Measurements from ENCODE around the gene MAPK8IP1.

The MAPK8IP1 gene

DNA sequence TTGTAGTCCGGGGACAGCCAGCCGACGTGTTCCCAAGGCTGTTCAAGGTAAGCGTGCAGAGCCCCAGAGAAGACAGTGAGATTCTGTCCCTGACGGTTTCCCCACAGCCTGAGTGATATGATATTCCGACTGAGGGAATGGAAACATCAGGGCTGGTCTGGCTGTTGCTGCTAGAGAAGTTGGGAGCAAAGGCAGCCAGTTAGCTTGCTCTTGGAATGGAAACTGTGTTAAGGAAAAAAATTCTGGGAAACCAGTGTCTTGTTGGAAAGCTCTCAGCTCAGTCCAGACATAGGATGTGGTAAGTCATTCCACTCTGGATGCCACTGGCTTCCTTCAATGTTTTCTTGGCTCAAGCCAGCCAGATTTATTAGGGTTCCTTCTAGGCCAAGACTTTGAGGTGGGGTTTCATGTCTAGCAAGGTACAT is 29.4 kb upstream of the MAPK8IP1 start:
- Histone ChIP-seq H3K9ac (ENCODE audit: insufficient read length) (no peak overlapping the region), H3K36me3 (ENCODE audit: insufficient read depth, low read length) (peaks cover 20% of the 10 kb centered on the region), H3K9me3 (ENCODE audit: low read depth, low read length) (no peaks in the 10 kb centered on the region), H3K27ac (no peak overlapping the region), H3K4me3 (no peak overlapping the region)
- DNase-seq (ENCODE audit: low read depth, low spot score): no peak
- TF ChIP-seq FOXP2 (optimal IDR thresholded peaks at IDR 0.05; ENCODE audit: control extremely low read depth, extremely low read length, insufficient read depth): no peak
- no peak for TF ChIP-seq POLR2AphosphoS5 (IDR thresholded peaks at IDR 0.05; ENCODE audit: borderline replicate concordance, low read depth, low read length)

DNA sequence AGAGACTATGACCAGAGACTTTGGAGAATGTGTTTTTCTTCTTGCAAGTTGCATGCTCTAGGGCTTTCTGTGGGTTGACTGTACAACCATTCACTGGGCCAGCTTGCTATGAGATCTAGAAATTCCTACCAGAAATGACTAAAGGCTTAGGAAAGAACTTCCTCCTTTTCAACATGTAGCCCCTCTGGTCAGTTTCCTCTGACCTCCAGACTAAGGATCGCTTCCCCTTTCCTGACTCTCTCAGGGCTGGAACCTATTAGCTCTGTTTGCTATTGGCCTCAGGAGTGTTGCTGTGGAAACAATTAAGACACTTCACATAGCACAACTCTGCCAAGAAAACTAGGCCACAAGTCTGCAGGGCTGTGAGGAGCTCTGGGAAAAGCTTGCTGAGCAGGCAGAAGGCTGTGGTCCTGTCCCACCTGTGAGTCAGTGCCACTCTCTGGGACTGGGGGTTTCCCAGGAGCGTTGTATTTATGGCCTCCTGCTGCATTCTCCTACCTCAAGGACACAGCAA is 27.4 kb upstream of the MAPK8IP1 start:
- Histone ChIP-seq H3K36me3 (ENCODE audit: insufficient read depth, low read length) (peaks cover 39% of the 10 kb centered on the region), H3K27ac (peak overlapping the region; percentile 51; the same call in 1 of the 2 replicates), H3K4me3 (peak overlapping the region; percentile 24; the same call in 1 of the 2 replicates)

DNA sequence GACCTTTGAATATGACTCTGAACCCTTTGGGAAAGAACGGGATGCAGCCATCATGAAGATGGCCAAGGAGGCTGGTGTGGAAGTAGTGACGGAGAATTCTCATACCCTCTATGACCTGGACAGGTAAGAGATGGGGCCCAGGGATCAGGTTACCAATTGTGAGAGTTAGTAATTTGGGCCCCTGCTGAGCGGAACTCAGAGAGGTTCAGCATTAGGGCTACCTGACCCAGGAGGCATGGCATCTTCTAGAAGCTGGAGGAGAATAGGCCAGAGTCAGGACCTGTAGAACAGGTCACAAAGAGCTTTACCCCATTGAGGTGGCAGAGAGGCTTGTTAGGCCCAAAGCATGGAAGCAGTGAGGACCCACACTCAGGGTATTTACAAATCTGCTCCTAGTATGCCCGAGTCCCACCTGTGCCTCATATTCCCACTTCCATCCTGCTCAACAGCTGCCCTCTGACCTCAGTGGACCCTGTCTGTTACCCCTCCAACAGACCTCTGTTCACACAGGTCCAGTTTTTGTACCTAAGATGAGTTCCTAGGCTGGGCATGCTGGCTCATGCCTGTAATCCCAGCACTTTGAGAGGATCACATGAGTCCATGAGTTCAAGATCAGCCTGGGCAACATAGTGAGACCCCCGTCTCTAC is 26.6 kb upstream of the MAPK8IP1 start:
- Histone ChIP-seq H3K9ac (ENCODE audit: insufficient read length) (no peak overlapping the region), H3K4me3 (no peak overlapping the region), H3K27ac (peak overlapping the region; percentile 60), H3K36me3 (ENCODE audit: insufficient read depth, low read length) (peaks cover 47% of the 10 kb centered on the region), H3K9me3 (ENCODE audit: low read depth, low read length) (no peaks in the 10 kb centered on the region)
- TF ChIP-seq FOXP2 (optimal IDR thresholded peaks at IDR 0.05; ENCODE audit: control extremely low read depth, extremely low read length, insufficient read depth): no peak
- no peak for TF ChIP-seq EZH2 (IDR thresholded peaks at IDR 0.05)
- no peak for TF ChIP-seq POLR2AphosphoS5 (IDR thresholded peaks at IDR 0.05; ENCODE audit: borderline replicate concordance, low read depth, low read length)
- no peak for DNase-seq (ENCODE audit: low read depth, low spot score)

More for the DNA sequence above, 27.4 kb upstream of the MAPK8IP1 start:
- H3K9ac ChIP-seq (ENCODE audit: insufficient read length): no peak overlapping the region
- H3K9me3 ChIP-seq (ENCODE audit: low read depth, low read length): no peaks in the 10 kb centered on the region
- TF ChIP-seq FOXP2 (optimal IDR thresholded peaks at IDR 0.05; ENCODE audit: control extremely low read depth, extremely low read length, insufficient read depth): no peak
- TF ChIP-seq POLR2AphosphoS5 (IDR thresholded peaks at IDR 0.05; ENCODE audit: borderline replicate concordance, low read depth, low read length): no peak
- TF ChIP-seq EZH2 (IDR thresholded peaks at IDR 0.05): no peak
- DNase-seq (ENCODE audit: low read depth, low spot score): no peak

DNA sequence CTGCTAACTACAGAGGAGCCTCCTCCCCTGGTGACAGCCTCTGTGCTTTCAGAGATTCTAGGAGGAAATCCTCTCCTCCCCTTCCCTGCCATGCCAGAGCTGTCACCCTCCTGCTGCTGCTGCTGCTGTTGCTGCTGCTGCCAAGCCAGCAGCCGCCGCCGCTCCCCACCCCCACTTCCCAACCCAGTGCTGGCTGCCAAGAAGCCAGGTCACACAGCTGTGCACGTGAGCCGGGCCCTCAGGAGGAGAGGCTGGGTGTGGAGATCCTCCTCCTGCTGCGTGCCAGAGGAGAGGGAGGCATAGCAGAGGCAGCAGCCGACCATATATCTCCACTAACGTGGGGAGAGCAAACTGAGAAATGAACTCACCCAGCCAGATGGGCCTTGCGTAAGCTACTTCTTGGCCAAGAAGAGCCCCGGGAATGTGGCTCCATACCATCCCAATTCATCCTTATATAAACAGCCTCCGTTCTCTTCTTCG is 25.8 kb upstream of the MAPK8IP1 start:
- Histone ChIP-seq H3K4me3 (no peak overlapping the region), H3K36me3 (ENCODE audit: insufficient read depth, low read length) (peaks cover 49% of the 10 kb centered on the region), H3K9ac (ENCODE audit: insufficient read length) (no peak overlapping the region), H3K27ac (peak overlapping the region; percentile 60), H3K9me3 (ENCODE audit: low read depth, low read length) (no peaks in the 10 kb centered on the region)
- TF ChIP-seq FOXP2 (optimal IDR thresholded peaks at IDR 0.05; ENCODE audit: control extremely low read depth, extremely low read length, insufficient read depth) (peak; percentile 57), POLR2AphosphoS5 (IDR thresholded peaks at IDR 0.05; ENCODE audit: borderline replicate concordance, low read depth, low read length) (no peak), EZH2 (IDR thresholded peaks at IDR 0.05) (no peak)
- DNase-seq (ENCODE audit: low read depth, low spot score): no peak

DNA sequence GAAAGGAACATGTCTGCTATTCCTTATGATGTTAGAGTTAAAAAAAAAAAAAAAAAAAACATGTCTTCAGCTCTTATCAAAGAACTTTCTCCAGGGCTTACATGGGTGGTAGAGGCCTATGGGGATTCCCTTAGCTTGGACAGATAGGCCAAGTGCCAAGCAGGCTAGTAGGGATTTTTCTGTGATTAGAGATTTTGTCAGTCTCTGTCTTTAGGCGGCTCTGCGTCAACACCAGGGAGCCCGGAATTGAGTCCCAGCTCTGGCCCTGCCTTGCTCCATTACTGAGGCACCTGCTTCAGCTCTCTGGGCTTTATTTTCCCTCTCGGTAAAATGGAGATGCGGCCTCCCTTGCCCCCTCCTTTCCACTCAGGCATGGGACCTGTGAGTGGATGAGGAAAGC is 25.1 kb upstream of the MAPK8IP1 start:
- no peak for DNase-seq (ENCODE audit: low read depth, low spot score)
- H3K27ac ChIP-seq: peak overlapping the region; percentile 60; the same call in 1 of the 2 replicates
- H3K4me3 ChIP-seq: no peak overlapping the region
- no peak overlapping the region for H3K9ac ChIP-seq (ENCODE audit: insufficient read length)
- H3K36me3 ChIP-seq (ENCODE audit: insufficient read depth, low read length): peaks cover 49% of the 10 kb centered on the region
- no peaks in the 10 kb centered on the region for H3K9me3 ChIP-seq (ENCODE audit: low read depth, low read length)
- no peak for TF ChIP-seq FOXP2 (optimal IDR thresholded peaks at IDR 0.05; ENCODE audit: control extremely low read depth, extremely low read length, insufficient read depth)
- no peak for TF ChIP-seq POLR2AphosphoS5 (IDR thresholded peaks at IDR 0.05; ENCODE audit: borderline replicate concordance, low read depth, low read length)
- TF ChIP-seq EZH2 (IDR thresholded peaks at IDR 0.05): no peak

DNA sequence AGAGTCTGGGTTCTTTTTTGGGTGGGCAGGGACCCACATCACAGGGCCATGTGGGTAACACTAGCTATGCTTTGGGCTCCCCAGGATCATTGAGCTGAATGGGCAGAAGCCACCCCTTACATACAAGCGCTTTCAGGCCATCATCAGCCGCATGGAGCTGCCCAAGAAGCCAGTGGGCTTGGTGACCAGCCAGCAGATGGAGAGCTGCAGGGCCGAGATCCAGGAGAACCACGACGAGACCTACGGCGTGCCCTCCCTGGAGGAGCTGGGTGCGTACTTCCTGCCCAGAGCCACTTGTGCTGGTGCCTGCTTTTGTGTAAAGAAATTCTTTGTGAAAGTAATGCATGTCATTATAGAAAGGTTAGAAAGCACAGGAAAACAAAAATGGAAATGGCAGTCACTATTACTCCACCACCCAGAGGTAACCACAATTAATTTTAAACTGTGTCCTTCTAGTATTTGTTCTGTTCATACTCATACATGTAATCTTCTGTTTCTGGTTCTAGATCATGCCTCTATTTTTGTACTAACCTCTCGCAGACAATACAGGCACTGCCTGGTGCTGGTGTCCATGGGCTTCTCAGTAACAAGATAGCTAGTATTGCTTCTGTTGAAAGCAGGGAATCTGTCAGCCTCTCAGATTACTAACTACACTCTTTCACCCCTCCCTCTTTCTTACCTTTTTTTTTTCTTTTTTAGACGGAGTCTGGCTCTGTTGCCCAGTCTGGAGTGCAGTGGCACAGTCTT is 24.5 kb upstream of the MAPK8IP1 start:
- H3K9ac ChIP-seq (ENCODE audit: insufficient read length): no peak overlapping the region
- no peak overlapping the region for H3K27ac ChIP-seq
- peaks cover 46% of the 10 kb centered on the region for H3K36me3 ChIP-seq (ENCODE audit: insufficient read depth, low read length)
- TF ChIP-seq EZH2 (IDR thresholded peaks at IDR 0.05) (no peak), POLR2AphosphoS5 (IDR thresholded peaks at IDR 0.05; ENCODE audit: borderline replicate concordance, low read depth, low read length) (no peak), FOXP2 (optimal IDR thresholded peaks at IDR 0.05; ENCODE audit: control extremely low read depth, extremely low read length, insufficient read depth) (no peak)
- no peaks in the 10 kb centered on the region for H3K9me3 ChIP-seq (ENCODE audit: low read depth, low read length)
- no peak overlapping the region for H3K4me3 ChIP-seq
- no peak for DNase-seq (ENCODE audit: low read depth, low spot score)

DNA sequence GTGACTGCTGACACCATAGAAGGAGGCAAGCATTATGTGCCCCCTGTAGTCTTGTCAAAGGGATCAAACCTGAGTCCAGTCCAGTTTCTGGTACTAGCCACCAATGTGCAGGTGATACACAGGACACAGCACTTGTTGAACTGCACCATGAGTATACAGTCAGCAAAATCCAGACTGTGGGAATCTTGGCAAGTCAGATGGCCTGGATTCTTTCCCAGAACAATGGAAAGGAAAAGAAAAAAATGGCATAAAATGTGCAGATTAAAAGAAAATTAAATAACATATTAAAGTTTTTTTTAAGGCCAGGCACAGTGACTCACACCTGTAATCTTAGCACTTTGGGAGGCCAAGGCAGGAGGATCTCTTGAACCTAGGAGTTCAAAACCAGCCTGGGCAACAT is 21.4 kb upstream of the MAPK8IP1 start:
- H3K27ac ChIP-seq: no peak overlapping the region
- H3K36me3 ChIP-seq (ENCODE audit: insufficient read depth, low read length): peaks cover 55% of the 10 kb centered on the region
- no peak overlapping the region for H3K4me3 ChIP-seq
- DNase-seq (ENCODE audit: low read depth, low spot score): no peak
- TF ChIP-seq EZH2 (IDR thresholded peaks at IDR 0.05): no peak
- H3K9ac ChIP-seq (ENCODE audit: insufficient read length): no peak overlapping the region
- H3K9me3 ChIP-seq (ENCODE audit: low read depth, low read length): no peaks in the 10 kb centered on the region

DNA sequence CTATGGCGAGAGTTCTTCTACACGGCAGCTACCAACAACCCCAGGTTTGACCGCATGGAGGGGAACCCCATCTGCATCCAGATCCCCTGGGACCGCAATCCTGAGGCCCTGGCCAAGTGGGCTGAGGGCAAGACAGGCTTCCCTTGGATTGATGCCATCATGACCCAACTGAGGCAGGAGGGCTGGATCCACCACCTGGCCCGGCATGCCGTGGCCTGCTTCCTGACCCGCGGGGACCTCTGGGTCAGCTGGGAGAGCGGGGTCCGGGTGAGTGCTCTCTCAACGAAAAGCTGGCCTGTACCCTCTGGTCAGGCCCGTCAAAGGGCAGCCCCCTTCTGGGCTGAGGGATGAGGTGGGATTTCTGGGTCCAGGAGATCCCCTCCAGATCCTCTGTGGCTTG is 15.9 kb upstream of the MAPK8IP1 start:
- no peaks in the 10 kb centered on the region for H3K9me3 ChIP-seq (ENCODE audit: low read depth, low read length)
- TF ChIP-seq FOXP2 (optimal IDR thresholded peaks at IDR 0.05; ENCODE audit: control extremely low read depth, extremely low read length, insufficient read depth) (no peak), POLR2AphosphoS5 (IDR thresholded peaks at IDR 0.05; ENCODE audit: borderline replicate concordance, low read depth, low read length) (no peak), EZH2 (IDR thresholded peaks at IDR 0.05) (no peak)
- no peak overlapping the region for H3K9ac ChIP-seq (ENCODE audit: insufficient read length)
- H3K27ac ChIP-seq: no peak overlapping the region
- DNase-seq (ENCODE audit: low read depth, low spot score): no peak
- H3K36me3 ChIP-seq (ENCODE audit: insufficient read depth, low read length): peaks cover 56% of the 10 kb centered on the region
- H3K4me3 ChIP-seq: no peak overlapping the region

Measured in SK-N-MC (cell line).